Stimulated activated CD8-positive, alpha-beta memory T cell treated with anti-CD3 and anti-CD28 coated beads, Interleukin-7, amount 100 ng/mL, for 48 hours (primary cell): ENCODE results near the gene LEPR.
"Not testable (repeated sequence)": the region's sequence is repeated elsewhere in the genome, so short reads cannot be mapped to it uniquely, and the experiment has no call there.

Experiments
- DNase-seq, 2 donors: peaks; one replicate each; pipeline ENCODE4 v3.0.0-alpha.2; 2020; ENCODE audit warnings: low read depth in 1 of 2; ENCODE audit errors: extremely low read depth in 1 of 2

Gene LEPR, protein sequence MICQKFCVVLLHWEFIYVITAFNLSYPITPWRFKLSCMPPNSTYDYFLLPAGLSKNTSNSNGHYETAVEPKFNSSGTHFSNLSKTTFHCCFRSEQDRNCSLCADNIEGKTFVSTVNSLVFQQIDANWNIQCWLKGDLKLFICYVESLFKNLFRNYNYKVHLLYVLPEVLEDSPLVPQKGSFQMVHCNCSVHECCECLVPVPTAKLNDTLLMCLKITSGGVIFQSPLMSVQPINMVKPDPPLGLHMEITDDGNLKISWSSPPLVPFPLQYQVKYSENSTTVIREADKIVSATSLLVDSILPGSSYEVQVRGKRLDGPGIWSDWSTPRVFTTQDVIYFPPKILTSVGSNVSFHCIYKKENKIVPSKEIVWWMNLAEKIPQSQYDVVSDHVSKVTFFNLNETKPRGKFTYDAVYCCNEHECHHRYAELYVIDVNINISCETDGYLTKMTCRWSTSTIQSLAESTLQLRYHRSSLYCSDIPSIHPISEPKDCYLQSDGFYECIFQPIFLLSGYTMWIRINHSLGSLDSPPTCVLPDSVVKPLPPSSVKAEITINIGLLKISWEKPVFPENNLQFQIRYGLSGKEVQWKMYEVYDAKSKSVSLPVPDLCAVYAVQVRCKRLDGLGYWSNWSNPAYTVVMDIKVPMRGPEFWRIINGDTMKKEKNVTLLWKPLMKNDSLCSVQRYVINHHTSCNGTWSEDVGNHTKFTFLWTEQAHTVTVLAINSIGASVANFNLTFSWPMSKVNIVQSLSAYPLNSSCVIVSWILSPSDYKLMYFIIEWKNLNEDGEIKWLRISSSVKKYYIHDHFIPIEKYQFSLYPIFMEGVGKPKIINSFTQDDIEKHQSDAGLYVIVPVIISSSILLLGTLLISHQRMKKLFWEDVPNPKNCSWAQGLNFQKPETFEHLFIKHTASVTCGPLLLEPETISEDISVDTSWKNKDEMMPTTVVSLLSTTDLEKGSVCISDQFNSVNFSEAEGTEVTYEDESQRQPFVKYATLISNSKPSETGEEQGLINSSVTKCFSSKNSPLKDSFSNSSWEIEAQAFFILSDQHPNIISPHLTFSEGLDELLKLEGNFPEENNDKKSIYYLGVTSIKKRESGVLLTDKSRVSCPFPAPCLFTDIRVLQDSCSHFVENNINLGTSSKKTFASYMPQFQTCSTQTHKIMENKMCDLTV

DNA sequence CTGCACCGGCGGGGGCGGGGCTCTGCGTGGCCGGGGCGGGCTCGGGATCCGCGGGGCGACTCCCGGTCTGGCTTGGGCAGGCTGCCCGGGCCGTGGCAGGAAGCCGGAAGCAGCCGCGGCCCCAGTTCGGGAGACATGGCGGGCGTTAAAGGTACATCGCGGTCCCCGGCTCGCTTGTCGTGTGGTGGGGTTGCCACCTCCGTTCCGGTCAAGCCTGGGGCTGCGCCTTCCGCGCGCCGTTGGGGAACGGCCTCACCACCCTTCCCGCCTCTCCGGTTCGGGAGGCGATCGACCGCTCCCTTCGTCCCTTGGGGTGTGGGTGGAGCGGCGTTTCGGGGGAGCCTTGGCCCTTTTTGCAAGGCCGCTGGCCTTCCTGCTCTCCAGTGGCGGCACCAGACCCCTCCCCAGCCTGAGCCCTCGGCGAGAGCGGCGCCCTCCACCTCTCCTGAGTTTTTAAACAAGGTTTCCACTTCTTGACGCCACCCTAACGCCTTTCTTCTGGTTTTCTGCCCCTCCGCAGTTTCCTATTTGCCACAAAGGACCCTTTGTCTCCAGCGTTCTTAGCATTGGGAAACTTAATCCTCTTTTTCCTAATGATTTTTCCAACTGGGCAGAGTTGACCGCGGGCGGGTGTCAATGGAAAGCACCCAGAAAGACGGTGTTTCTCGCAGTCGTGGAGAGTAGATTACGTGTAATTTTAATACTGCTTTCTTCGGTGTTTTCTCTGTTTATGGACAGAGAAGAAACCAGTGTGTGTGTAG lies at the start of gene LEPR, which contains the start of gene LEPROT:
TSS of gene LEPR (plus strand) at position 79 of the 761 bp plus-strand sequence. CDS start 144,898 bp downstream, outside the sequence.
TSS of gene LEPROT (plus strand) at position 79 of the 761 bp plus-strand sequence. CDS start at position 136, 57 bp downstream.
- no peak for DNase-seq

- DNase-seq, result no peak
Measured at GRCh38 chr1:65371544-65371943, 48.9 kb upstream of the LEPR start.

- DNase-seq, result no peak
Measured at GRCh38 chr1:65372557-65372956, 47.9 kb upstream of the LEPR start.

GRCh38 chr1:65377496-65378246 lies 42.8 kb upstream of the LEPR start:
- DNase-seq, result no peak

DNA sequence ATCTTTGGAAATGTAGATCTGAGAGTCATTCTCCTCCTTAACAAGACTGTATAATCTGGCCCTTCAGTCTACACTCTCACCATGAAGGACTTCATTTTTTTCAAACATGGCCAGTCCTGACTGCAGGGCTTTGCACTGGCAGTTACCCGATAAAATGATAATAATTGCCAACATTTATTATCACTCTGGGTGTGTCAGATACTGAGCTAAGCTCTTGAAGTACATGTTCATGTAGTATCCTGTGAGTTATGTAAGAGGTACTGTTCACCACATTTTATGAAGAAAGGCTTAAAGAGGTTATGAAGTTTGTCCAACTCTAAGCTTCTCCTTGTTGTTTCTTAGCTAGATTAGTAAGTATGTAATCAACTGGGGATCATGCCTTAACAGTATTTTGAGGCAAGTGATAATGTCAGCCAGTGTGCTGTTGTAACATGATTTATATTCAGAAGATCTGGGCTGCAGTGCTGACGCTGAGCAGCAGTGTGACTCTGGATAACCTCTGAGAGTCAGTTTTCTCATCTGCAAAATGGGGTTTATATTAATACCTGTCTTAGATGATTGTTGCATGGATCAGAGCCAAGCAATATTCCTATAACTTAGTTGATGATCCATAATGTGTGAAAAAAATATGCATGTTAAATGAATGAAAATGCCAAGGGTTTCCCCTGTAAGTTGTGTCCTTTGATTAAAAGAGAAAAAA lies 42.1 kb upstream of the LEPR start:
- DNase-seq, result no peak

GRCh38 chr1:65384426-65384825 lies 36.0 kb upstream of the LEPR start:
- not testable (repeated sequence) for DNase-seq

GRCh38 chr1:65386439-65386838 lies 34.0 kb upstream of the LEPR start:
- no peak for DNase-seq

GRCh38 chr1:65387821-65388220 lies 32.6 kb upstream of the LEPR start:
- DNase-seq, result no peak

DNA sequence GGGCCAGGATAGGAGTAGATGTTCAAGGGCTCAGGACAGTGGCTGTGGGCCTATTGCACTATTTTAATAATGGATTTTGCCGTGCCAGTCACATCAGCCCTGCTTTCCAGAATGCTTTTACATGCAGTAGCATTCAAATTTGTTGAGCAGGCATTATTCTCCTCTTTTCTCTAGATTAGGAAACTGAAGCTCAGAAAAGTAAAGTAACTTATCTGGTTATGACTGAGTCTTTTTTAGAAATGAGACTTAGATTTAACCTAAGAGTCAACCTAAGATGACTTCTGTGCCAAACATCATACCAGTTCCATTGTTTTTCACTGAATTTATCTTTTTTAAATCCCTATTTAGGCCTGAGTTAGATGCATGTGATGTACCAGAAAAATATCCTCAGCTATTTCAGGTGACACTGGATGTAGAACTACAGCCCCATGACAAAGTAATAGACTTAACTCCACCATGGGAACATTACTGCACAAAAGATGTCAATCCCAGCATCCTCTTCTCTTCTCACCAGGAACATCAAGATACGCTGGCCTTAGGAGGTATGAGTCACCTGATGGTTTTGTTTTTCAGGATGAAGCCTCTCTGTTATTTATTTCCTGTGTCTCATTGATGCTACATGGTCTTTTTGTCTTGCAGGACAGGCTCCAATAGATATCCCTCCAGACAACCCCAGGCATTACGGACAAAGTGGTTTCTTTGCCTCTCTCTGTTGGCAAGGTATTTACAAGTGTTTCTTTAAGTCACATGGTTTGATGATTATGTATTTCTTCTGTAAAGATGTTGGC lies 31.4 kb upstream of the LEPR start:
- no peak for DNase-seq

DNA sequence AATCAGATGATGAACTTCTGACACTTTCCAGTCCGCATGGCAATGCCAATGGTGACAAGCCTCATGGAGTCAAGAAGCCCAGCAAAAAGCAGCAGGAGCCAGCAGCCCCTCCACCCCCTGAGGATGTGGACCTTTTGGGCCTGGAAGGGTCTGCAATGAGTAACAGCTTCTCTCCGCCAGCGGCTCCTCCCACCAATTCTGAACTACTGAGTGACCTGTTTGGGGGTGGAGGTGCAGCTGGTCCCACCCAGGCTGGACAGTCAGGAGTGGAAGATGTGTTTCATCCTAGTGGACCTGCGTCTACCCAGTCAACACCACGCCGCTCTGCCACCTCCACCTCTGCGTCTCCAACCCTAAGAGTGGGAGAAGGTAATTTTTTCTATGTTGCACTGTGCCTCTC lies 28.0 kb upstream of the LEPR start:
- DNase-seq, result no peak

- DNase-seq, result peak in 1 of 2 donors; percentile 14
Measured at GRCh38 chr1:65393347-65393746, 27.1 kb upstream of the LEPR start.

DNA sequence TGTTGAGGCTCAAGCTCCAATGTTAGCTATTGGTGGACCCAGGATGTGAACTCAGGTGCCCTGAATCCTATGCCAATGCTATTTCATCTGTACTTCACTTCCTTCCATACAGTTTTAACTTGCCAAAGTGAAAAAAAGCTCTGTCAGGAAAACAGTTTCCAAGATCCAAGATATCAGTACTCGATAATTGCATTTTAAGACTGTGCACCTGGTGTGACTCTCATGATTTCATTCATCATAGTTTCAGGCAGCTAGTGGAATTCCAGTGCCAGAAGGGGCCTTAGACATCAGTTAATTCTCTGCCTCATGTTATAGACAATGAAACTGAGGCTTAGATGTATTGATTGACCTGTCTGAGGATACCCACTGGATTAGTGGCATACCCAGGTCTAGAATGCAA lies 26.5 kb upstream of the LEPR start:
- DNase-seq, result no peak

GRCh38 chr1:65395887-65396612 lies 24.4 kb upstream of the LEPR start:
- DNase-seq, result no peak

DNA sequence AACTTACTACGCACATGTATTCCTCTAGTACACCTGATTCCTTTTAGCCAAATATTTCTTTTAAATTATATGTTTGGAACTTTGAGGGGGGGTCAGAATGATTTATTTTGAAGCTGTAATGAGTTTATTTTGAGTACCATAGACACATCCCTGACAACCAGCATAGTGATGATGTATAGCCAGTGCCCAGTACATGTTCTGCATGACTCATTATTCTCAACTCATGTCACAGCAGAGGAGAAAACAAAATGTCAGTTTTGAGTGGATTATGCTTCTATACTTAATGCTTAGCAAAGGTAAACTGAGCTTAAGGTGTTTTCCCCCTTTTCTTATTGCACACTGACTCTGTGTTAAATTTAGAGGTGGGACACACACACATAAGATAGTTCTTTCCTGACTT lies 22.4 kb upstream of the LEPR start:
- DNase-seq, result no peak

GRCh38 chr1:65399003-65399402 lies 21.5 kb upstream of the LEPR start:
- no peak for DNase-seq

- DNase-seq, result no peak
Measured at GRCh38 chr1:65401612-65402011, 18.9 kb upstream of the LEPR start.

GRCh38 chr1:65404941-65405340 lies 15.5 kb upstream of the LEPR start:
- no peak for DNase-seq

- DNase-seq, result no peak
Measured at GRCh38 chr1:65407877-65408276, 12.6 kb upstream of the LEPR start.
